HG03457 (cell line): ENCODE data around the gene GALT.

Source experiments
- ATAC-seq: cut with Tn5 transposase; IDR thresholded peaks from one replicate; pipeline ENCODE4 v1.9.1; 2021; ENCODE audit warnings: moderate number of reproducible peaks; ENCODE audit not compliant: unreplicated experiment

Gene GALT

DNA sequence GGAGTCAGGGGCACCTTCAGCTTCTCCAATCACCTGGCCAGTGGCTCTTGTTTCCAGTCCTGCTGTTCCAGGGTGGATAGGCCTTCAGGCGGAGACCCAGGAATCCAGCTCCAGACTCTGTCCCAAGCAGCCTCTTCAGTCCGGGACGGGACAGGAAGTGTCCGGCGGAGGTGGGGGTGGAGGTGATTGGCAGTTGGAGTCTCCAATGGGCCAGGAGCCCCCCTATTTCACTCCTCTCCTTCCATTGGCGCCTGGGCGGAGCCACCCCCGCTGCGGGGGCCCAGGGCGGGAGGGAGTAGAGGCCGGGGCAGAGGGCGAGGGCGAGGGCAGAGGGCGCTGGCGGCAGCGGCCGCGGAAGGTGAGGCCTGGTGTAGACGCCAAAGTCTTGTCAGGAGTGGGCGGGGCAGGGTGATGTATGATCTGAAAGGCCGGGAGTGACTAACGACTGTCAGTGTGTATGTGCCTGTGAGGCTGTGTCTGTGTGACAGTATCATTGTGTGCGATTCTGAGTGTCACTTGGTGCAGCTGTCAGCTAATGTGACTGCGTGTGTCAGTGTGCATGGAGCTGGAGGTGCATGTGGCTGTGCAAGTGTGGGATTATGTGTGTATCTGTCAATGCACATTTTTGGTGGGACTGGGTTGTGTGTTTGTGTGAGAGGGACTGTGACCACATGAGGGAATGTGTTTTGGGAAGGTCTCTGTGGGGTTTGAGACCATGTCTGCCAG lies 5.6 kb downstream of the GALT start, which contains the start of gene IL11RA:
IL11RA (plus strand) TSS at position 310 of the 726 bp plus-strand sequence. CDS start 3,033 bp downstream, outside the sequence.
- ATAC-seq: no peak

DNA sequence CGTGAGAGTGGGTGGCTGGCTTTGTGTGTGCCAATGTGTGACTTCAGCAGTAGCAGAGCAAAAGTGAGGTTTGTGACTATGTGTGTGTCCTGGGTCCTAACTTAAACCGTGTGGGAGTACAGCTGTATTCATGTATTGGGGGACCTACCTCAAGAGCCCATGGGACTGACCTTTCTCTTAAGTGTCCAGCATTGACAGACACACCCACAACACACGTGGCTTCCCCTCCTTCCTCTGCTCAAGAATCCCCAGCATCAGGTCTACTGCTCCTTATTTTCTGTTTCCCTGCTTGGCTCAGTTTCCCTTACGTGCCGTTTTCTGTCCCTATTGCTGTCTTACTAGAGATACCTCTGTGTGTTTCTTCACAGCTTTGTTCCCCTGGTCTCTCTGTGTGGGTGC lies 6.1 kb downstream of the GALT start:
- no peak for ATAC-seq

DNA sequence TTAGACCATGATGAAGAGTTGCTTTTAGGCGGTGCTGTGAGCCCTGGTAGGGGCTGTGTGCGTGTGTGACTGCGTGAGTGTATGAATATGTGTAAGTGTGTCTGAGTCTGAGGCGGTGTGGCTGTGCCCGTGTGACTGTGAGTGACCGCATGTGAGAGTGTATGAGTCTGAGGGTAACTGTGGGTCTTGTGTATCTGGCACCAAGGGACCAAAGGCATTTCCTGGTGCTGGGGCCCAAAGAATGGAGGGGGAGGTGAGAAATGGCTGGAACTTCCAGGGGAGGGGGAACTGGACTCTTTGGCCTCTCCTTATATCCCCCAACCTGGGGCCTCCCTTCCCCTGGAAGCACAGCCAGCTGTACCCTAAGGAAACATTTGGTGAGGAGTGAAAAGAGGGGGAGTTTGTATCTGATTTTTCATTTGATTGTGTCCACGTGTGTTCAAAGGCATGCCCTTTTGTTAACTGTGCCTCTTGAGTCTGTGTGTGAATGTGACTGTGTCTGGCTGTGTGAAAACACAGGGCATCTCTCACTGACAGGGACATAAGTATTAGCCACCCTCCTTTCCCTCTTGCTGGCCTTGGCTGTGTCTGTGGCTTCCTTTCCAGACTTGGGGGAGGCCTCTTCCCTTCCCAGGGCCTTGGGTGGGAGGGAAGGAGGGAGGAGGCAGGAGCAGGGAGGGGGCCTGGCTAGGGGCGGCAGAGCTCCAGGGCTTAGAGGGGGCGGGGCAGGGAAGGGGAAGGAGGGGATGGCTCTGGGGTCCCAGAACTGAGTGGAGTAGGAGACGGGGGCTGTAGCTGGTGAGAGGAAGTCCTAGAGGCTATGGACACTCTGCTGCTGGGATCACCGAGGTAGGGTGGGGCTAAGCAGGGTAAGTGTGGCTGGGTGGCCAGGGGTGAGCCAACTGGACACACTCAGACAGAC lies 6.9 kb downstream of the GALT start:
- ATAC-seq: no peak

DNA sequence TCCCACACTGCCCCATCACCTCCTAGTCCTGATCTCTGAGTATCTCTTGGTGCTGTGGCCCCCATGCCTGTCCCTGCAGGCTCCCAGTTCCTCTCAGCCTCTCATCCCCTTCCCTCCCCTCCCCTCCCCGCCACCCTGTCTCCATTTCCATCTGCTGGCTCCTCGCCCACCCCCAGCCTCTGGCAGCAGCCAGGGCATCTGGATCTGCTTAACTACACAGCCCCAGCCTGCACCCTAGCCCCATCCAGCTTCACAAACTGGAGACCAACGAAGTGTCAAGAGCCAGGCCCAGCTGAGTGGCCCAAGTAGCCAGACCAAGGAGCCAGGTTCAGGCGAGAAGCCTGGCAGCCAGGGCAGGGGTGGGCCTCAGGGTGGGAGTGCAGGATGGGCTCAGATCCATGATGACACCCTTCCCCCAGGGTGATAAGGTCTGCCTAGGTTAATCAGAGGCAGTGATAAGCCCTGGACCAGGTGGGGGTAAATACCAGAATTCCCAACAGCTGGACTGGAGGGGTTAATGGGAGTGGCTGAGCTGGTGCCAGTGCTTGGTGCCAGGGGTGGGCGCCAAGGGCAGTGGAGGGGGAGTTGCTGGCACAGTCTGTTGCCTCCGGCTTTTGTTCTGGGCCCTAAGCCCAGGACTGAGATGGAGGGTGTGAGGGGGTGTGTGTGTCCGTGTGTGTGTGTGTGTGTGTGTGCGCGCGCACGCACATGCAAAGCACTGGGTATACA lies 8.0 kb downstream of the GALT start:
- no peak for ATAC-seq

DNA sequence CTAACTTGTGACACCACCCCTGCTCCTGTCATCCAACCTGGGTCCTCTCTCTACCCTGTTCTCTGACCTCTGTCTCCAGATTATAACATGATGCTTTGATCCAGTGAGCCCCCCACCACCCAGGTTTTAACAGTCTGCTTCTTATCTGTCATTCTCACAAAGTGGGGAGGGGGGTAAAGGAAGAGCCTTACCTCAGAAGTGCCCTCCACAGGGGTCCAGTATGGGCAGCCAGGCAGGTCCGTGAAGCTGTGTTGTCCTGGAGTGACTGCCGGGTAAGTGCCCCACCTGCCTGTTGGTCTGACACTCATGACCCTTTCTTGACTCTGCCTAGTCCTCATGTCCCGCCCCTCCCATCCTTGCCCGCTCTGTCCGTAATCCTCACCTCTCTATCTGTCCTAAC lies 8.9 kb downstream of the GALT start:
- no peak for ATAC-seq

DNA sequence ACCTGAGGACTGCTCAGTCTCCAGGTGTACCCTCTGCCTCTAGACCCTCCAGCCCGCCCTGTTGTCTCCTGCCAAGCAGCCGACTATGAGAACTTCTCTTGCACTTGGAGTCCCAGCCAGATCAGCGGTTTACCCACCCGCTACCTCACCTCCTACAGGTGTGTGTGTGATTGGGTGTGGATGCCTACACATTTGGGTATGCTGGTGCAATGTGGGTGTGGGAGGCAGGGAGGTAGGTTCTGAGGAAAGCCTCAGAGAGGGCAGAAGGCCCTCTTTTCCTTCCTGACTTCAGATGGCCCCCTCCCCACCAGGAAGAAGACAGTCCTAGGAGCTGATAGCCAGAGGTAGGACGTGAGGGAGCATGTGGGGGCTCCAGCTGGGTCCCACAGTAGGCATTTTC lies 10.5 kb downstream of the GALT start:
- ATAC-seq: no peak

DNA sequence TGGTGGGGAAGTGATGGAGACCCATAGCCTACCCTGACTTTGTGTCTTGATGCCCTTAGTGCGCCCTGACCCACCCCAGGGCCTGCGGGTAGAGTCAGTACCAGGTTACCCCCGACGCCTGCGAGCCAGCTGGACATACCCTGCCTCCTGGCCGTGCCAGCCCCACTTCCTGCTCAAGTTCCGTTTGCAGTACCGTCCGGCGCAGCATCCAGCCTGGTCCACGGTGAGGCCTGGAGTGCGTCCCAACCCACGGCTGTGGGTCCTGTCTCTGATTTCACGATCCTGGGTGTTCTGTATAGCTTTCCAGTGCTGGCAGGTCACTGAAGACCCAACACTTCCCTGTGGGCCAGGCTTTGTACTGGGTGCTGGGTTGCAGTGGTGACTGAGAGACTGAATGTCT lies 12.0 kb downstream of the GALT start:
- no peak for ATAC-seq

DNA sequence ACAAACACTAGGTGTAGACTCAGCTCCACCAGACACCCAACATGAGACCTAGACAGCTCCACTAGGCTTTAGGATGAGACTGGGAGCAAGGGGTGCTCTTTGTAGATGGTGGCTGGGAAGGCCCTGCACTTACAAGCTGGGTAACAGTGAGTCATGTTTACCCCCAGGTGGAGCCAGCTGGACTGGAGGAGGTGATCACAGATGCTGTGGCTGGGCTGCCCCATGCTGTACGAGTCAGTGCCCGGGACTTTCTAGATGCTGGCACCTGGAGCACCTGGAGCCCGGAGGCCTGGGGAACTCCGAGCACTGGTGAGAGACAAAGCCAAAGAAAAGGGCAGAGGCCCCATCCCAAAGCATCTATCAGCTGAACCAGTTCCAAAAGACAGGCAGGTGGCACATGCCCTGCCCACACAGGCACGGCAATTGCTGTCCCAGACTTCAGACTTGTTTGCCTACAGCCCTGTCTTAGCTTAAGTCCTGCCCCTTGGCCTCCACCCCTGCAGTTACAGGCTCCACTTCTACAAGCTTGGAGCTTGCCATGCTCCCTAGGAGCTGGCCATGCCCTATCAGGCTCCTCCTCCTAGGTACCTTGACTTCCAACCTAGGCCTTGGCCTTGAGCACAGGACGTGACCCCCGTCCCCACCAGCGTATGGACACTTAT lies 13.2 kb downstream of the GALT start:
- ATAC-seq: no peak

DNA sequence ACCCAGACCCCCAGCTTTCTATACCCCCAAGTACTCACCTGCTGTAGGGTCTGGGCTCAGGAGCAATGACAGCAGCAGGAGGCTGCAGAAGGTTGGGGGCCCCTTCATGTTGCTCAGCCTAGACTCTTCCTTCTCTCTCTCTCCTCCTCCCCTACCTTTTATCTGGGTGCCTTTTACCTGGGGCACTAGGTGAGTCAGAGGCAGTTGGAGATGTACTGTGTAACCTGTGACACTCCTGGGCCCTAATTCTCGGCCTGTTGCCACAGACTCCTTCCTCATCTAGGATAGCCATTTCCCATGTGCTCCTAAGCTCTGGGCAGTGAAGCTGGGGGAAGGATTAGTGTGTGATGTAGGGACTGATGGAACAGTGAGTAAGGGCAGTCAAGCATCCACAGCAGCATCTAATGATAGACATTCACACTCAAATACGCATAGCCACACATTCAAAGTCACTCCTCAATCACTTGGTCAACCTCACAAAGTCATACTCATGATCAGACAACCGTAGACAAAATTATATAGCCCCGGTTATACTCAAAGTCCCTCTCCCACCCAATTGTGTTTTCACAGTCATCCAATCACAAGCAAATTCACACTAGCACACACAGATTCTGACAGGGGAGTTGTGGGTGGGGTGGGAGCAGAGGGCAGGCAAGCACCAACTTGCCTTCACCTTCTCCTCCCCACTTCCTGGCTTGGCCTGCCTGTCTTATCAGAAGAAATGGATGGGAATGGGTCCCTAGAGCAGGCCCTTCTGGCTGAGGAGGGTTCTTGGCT lies 16.2 kb downstream of the GALT start, which contains the start of gene CCL27:
CCL27 (minus strand) TSS at position 132 of the 777 bp plus-strand sequence; CDS start at position 108, 24 bp downstream.
- no peak for ATAC-seq

DNA sequence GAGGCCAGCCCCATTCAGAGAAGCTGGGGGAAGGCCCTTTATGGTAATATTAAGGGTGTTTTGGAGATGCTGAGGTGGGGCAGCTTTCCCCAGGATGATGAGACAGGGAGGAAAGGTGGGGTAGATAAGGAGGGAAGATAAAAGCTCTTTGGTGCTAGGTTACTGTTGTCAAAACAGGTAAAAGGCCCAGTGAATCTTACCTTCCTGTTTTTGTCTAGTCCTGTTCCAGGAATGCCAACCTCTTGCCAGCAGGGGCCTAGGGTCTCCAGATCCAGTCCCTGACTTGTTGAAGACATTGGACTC lies 16.8 kb downstream of the GALT start:
- ATAC-seq: no peak

DNA sequence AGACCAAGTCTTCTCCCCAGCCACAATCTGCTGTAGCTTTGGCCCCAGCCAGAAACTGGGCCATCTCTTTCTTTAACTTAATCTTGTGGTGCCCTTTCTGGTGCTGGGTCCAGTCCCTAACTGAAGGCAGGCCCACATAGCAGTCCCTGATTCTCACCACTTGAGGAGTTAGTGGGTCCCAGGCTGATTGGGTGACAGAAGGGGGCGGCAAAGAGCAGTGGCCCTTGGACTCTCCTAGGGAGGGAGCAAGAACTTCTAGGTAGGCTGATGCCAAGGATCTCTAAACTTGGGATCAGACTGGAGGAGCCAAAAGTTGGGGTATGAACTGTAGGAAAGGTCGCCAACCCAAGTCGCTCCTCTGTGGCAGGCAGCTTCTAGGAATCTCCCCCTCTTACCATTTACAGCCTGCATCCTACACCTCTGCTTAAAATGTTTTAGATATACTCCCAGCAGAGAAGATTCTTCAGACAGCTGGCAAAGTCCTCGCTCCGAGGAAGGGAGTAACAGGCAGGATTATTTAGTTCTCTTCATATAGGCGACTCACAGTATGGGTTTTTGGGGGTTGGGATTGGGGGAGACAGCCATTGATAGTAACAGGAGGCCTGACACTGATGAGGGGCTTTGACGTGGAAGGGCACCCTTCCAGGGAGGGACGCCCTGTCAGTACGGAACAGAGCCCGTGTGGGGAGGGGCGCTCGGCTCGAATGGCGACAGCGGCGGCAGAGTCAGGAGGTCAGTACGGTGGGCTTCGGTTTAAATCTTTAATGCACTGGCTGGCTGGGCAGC lies 18.0 kb downstream of the GALT start:
- no peak for ATAC-seq

DNA sequence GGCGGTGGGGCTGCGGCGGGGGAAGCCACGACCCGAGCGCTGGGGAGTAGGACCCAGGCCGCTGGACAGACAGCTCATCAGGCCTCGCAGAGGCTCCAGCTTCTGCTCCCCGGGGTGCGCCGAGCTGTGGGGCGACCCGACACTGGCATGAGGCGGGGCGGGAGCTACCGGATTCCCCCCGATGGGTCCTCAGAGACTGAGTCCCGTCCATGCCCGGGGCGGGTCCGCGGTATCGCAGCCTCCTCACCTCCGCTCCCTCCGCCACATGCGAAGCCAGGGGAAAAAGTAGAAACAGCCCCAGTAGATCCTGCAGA lies 18.5 kb downstream of the GALT start:
- ATAC-seq: no peak

DNA sequence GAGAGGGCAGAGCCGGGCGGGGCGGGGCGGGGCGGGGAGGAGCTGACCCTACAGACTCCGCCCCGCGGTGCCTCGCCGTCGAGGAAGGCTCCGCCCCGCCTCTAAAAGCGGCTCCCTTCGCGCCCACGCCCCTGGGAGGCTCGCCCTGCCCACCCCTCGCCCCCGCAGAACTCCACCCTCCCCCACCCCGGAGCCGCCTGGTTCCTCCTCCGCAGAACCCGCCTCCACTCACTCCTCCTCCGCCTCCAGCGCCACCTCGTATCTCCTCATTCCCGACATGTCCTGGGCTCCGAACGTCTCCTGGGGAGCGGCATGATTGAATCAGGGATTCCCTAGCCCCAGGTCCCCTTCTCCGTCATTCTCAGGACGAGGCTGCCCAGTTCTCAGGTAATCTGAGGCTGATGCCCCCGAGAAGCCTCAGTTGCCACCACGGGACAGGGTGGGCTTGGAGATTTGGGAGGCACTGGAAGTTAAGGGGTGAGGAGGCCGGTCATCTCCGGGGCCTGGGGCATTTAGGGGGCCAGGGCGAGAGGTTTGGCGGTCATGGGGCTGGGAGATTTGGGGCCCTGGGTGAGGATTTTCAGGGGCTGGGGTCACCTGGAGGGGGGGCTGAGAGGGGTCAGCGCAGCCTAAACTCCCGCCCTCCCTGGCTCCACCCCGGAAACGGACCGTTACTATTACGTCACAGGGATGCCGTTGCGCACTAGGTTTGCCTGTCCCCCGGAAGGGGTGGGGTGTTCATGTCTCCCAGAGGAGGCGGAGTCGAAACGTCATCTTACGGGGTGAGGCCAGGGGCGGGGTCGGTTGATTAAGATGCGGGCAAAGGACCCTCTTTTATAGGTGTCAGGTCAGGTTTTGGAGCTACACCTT lies 19.1 kb downstream of the GALT start:
- ATAC-seq: no peak

DNA sequence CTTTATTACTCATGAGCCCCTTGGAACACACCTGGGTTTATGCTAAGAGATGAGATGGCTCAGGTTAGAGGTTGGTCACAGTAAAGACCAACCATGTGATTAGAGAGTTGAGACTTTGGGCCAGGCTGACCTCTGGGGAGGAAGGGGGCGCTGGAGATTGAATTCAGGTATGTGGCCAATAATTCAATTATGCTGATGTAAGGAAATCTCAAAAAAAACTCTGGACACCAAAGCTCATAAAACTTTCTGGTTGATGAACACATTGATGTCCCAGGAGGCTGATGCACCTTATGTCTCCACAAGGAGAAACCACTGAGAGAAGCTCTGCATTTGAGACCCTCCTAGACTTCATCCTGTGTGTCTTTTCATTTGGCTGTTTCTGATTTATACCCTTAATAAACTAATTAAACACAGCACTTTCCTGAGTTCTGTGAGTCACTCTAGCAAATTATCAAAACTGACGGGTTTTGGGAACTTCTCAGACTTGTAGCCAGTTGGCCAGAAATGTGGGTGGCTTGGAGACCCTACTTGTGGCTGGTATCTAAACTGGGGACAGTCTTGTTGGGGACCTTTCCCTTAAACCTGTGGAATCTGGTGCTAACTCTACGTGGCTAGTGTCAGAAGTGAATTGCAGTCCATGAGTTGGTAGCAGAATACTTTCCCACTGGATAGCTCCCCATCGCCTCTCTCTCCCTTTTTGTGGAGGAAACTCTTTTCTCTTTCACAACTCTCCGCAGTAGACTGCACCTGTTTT lies 23.5 kb downstream of the GALT start:
- ATAC-seq: no peak

DNA sequence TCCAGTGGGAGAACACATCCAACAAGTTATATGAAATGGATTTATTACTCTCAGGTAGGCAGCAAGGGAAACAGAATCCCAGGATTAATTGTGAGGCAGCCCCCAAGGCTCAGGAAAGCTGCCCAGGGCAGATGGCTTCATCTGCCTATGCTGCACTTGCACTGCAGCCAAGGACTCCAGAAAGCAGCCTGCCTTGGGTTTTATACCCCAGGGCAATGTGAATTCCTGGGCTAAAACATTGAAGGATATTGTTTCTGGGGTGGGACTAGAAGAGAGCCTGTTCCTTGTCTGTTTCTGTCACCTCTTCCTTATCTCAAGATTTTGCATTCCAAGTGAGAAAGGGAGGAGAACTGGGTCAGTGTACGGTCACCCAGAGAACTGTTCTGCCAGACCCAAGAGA lies 24.8 kb downstream of the GALT start:
- no peak for ATAC-seq

DNA sequence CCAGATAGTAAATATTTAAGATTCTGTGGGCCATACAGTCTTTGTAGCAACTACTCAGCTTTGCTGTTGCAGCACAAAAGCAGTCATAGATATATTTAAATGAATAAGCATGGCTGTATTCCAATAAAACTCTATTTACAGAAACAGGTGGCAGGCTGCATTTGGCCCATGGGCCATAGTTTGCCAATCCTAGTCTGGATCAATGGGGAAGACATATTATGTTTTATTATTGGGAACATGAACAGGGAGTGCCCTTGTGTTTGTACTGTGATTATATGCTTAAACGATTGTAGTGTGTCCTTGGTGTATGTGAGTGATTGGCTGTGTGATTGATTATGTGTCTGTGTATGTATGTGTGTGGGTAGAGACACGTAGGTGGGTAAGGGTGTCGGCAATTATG lies 28.0 kb downstream of the GALT start:
- ATAC-seq: no peak

DNA sequence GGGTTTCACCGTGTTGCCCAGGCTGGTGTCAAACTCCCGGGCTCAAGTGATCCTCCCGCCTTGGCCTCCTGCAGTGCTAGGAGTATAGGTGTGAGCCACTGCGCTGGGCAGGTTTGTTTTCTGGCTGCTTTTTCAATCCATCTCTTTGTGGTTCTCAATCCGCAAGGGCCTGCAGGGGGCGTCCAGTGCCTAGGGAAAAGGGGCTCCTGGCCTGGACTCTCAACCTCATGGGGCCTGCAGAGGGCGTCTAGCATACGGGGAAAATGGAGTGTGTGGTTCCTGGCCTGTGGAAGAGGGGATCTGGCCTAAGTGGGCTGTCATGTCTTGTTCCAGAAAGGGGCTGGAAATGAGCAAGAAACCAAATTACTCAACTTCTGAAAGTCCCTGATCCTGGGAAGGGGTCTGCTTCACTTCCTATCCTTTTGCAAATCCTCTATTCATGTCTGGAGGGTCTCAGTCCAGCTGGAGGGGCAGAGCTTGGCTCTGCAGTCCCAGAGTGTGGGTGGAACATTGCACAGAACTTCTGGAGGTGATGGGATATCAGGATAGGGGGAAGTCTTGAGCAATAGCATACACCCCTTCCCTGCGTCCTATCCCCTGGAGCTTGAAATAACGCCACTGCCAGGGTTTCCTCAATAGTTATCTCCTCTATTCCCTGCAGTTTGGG lies 28.7 kb downstream of the GALT start:
- no peak for ATAC-seq
